Measurements from ENCODE around the gene CHADL. TPM values are rescaled to one million over a fixed set of nuclear protein-coding genes. Genes with fewer than 3 reads are reported as not detected.
A peak's percentile ranks its signal among the peaks of the same experiment; 100 is the strongest.

The CHADL gene
- total and polyA plus RNA-seq, 10 of the 15 experiments (the other 5 are each of a cell fraction or from before 2014, with no cell fraction given), result 0.24 TPM; not detected in 9

- TF ChIP-seq, protein P1, sequence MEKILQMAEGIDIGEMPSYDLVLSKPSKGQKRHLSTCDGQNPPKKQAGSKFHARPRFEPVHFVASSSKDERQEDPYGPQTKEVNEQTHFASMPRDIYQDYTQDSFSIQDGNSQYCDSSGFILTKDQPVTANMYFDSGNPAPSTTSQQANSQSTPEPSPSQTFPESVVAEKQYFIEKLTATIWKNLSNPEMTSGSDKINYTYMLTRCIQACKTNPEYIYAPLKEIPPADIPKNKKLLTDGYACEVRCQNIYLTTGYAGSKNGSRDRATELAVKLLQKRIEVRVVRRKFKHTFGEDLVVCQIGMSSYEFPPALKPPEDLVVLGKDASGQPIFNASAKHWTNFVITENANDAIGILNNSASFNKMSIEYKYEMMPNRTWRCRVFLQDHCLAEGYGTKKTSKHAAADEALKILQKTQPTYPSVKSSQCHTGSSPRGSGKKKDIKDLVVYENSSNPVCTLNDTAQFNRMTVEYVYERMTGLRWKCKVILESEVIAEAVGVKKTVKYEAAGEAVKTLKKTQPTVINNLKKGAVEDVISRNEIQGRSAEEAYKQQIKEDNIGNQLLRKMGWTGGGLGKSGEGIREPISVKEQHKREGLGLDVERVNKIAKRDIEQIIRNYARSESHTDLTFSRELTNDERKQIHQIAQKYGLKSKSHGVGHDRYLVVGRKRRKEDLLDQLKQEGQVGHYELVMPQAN (conservative IDR thresholded peaks at IDR 0.05), result peak; percentile 99
- TF ChIP-seq BCL11A (IDR thresholded peaks at IDR 0.05; ENCODE audit: low read depth, low read length) (no peak), EZH2 (IDR thresholded peaks at IDR 0.05; ENCODE audit: borderline replicate concordance, control insufficient read depth, low read depth, low read length) (no peak), SMC3 (IDR thresholded peaks at IDR 0.05; ENCODE audit: borderline replicate concordance, low read length) (no peak), ZNF274 (IDR thresholded peaks at IDR 0.05; ENCODE audit: insufficient read depth, insufficient read length) (no peak), PML (IDR thresholded peaks at IDR 0.05; ENCODE audit: low read length) (peak; percentile 83; the same call in 1 of the 2 replicates), IRF5 (IDR thresholded peaks at IDR 0.05; ENCODE audit: borderline replicate concordance) (no peak), POU2F2 (IDR thresholded peaks at IDR 0.05; ENCODE audit: borderline replicate concordance, low read depth, low read length) (peak; percentile 68; the same call in 2 of the 3 replicates), CEBPB (IDR thresholded peaks at IDR 0.05; ENCODE audit: borderline replicate concordance in 1 of 2, low read depth in 2 of 2, low read length in 2 of 2) (no peak), GABPA (IDR thresholded peaks at IDR 0.05; ENCODE audit: low read depth) (peak; percentile 86), NR2C2 (IDR thresholded peaks at IDR 0.05; ENCODE audit: borderline replicate concordance, control insufficient read depth, insufficient read length, low read depth) (no peak), BACH1 (IDR thresholded peaks at IDR 0.05; ENCODE audit: borderline replicate concordance) (0 out of 2 replicates have a peak, but pooled peaks have one; percentile 59), ZNF592 (IDR thresholded peaks at IDR 0.05) (no peak), SRF (IDR thresholded peaks at IDR 0.05; ENCODE audit: low read depth in 2 of 2, low read length in 2 of 2) (peak in 1 of 2 experiments; percentile 39; a peak in 1 of 4 replicates), CHD4 (IDR thresholded peaks at IDR 0.05) (no peak)
- TF ChIP-seq, protein P2, sequence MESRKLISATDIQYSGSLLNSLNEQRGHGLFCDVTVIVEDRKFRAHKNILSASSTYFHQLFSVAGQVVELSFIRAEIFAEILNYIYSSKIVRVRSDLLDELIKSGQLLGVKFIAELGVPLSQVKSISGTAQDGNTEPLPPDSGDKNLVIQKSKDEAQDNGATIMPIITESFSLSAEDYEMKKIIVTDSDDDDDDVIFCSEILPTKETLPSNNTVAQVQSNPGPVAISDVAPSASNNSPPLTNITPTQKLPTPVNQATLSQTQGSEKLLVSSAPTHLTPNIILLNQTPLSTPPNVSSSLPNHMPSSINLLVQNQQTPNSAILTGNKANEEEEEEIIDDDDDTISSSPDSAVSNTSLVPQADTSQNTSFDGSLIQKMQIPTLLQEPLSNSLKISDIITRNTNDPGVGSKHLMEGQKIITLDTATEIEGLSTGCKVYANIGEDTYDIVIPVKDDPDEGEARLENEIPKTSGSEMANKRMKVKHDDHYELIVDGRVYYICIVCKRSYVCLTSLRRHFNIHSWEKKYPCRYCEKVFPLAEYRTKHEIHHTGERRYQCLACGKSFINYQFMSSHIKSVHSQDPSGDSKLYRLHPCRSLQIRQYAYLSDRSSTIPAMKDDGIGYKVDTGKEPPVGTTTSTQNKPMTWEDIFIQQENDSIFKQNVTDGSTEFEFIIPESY (IDR thresholded peaks at IDR 0.05), result no peak
Observed at GRCh38 chr22:41285820-41286638, 45.3 kb upstream of the CHADL start, which contains the start of gene RANGAP1 (continued).
